Smooth muscle cell (in vitro differentiated cells): Measurements from ENCODE around the gene STRIT1. TPM values are rescaled to one million over a fixed set of nuclear protein-coding genes. Genes with fewer than 3 reads are reported as not detected.
A peak's percentile ranks its signal among the peaks of the same experiment; 100 is the strongest.

ENCODE experiments used
- DNase-seq: peaks from one replicate; lab custom pipeline; 2025; ENCODE audit not compliant: unreplicated experiment; lab: John Stamatoyannopoulos, UW
- H2AFZ ChIP-seq: fragments of 200-600 bp; sonication (generic); 2 replicates; pipeline ENCODE4 v1.6.0; 2016; ENCODE audit warnings: antibody characterized with exemption, low read depth, mild to moderate bottlenecking
- H3F3A ChIP-seq: fragments of 200-600 bp; sonication (generic); 2 replicates; pipeline ENCODE4 v1.6.0; 2017; ENCODE audit warnings: antibody characterized with exemption, low read depth
- H3K27ac ChIP-seq: fragments of 200-600 bp; sonication (generic); 2 replicates; pipeline ENCODE4 v1.5.1; 2016; ENCODE audit warnings: low read depth, mild to moderate bottlenecking
- H3K27me3 ChIP-seq: fragments of 200-600 bp; sonication (generic); 2 replicates; pipeline ENCODE4 v1.6.1; 2016; ENCODE audit warnings: low read depth, mild to moderate bottlenecking
- H3K36me3 ChIP-seq: fragments of 200-600 bp; sonication (generic); 2 replicates; pipeline ENCODE4 v1.5.1; 2016; ENCODE audit warnings: low read depth
- H3K4me1 ChIP-seq: fragments of 200-600 bp; sonication (generic); 2 replicates; pipeline ENCODE4 v1.5.1; 2016; ENCODE audit warnings: low read depth
- H3K4me2 ChIP-seq: fragments of 200-600 bp; sonication (generic); 2 replicates; pipeline ENCODE4 v1.6.0; 2016; ENCODE audit warnings: mild to moderate bottlenecking
- H3K4me3 ChIP-seq: fragments of 200-600 bp; sonication (generic); 2 replicates; pipeline ENCODE4 v1.5.1; 2016; ENCODE audit warnings: mild to moderate bottlenecking
- H3K79me2 ChIP-seq: fragments of 200-600 bp; sonication (generic); 2 replicates; pipeline ENCODE4 v1.6.0; 2016; ENCODE audit warnings: low read depth, mild to moderate bottlenecking
- H3K9ac ChIP-seq: fragments of 200-600 bp; sonication (generic); 2 replicates; pipeline ENCODE4 v1.6.0; 2016; ENCODE audit warnings: low read depth
- H3K9me3 ChIP-seq: fragments of 200-600 bp; sonication (generic); replicated peaks from 2 replicates; pipeline ENCODE4 v1.5.1; 2016; ENCODE audit warnings: low read depth
- H4K20me1 ChIP-seq: fragments of 200-600 bp; sonication (generic); 2 replicates; pipeline ENCODE4 v1.6.0; 2016; ENCODE audit warnings: low read depth
- CTCF ChIP-seq: fragments of 200-600 bp; sonication (generic); IDR thresholded peaks from 2 replicates; pipeline ENCODE4 v1.5.1; 2017; ENCODE audit warnings: borderline replicate concordance, mild to moderate bottlenecking, antibody characterized with exemption; ENCODE audit not compliant: insufficient read depth, poor library complexity, severe bottlenecking
- WGBS: methylation state at CpG from one replicate; pipeline ENCODE4 v1.1.7; 2016; ENCODE audit warnings: low lambda C conversion rate; 5-methylcytosine and 5-hydroxymethylcytosine counted together
- polyA plus RNA-seq: library from polyadenylated mRNA; unstranded; fragments of >200 nt; fragmentation: Nextera tagmentation; extraction: Ambion mirVana; gene quantifications from 2 replicates; pipeline ENCODE4 v1.2.1, GENCODE V29; 2016
- total RNA-seq: library from RNA; depleted of rRNA; stranded (reverse); fragments of >200 nt; gene quantifications from 2 replicates; pipeline ENCODE4 v1.2.3, GENCODE V29; 2014

STRIT1 gene
- total and polyA plus RNA-seq, 2 experiments from 2014 or later: not detected

DNA sequence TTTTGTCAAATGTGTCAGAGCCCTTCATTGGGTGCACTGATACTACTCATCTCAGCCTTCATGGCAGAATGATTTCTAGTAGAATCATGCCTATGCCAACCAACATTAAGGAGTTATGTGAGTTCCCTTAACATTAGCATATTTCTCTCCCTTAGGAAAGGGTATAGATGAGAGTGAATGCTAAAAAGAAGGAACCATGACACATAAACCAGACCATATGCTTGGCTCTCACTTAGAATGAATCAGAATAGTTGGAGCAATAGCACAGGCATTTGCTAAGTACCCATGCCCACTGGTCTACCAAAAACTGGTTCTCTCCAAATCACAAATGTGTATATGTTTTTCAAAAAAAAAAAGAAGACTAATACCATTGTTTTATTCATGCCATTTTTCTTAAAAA, 51.1 kb downstream of the STRIT1 start:
- no peak for DNase-seq
- peak overlapping the region; percentile 41 for H3K4me2 ChIP-seq
- peak overlapping the region; percentile 13 for H3K9ac ChIP-seq
- H3K4me3 ChIP-seq: no peak overlapping the region
- no peaks in the 10 kb centered on the region for H3K36me3 ChIP-seq
- H3K27ac ChIP-seq: peak overlapping the region; percentile 86
- no peaks in the 10 kb centered on the region for H3K79me2 ChIP-seq
- H3K9me3 ChIP-seq: no peaks in the 10 kb centered on the region
- no peak overlapping the region for H2AFZ ChIP-seq
- H3F3A ChIP-seq: peaks cover 7% of the 10 kb centered on the region
- H3K27me3 ChIP-seq: no peaks in the 10 kb centered on the region
- peaks cover 2% of the 10 kb centered on the region for H3K4me1 ChIP-seq
- TF ChIP-seq CTCF: no peak
- no peaks in the 10 kb centered on the region for H4K20me1 ChIP-seq

DNA sequence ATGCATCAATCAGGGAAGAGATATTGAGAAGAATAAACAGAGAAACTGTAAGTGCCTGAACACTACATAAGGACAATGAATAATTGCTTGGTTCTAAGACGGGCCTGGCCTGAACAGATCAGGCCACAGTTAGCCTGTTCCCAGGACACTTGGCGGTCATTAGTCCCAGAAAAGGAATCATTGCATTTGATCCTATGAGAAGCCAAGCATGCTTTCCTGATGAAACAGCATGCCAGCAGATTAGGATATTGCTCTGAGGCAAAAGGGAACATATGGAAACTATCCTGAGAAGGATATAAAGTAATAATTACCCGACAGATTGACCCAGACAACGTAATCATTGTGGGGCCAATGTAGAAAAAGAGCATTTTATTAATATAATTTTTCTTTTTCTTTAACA, 51.9 kb downstream of the STRIT1 start:
- peak overlapping the region; percentile 86 for H3K27ac ChIP-seq
- no peak overlapping the region for H3K4me3 ChIP-seq
- TF ChIP-seq CTCF: no peak
- no peaks in the 10 kb centered on the region for H3K79me2 ChIP-seq
- no peak overlapping the region for H2AFZ ChIP-seq
- peaks cover 7% of the 10 kb centered on the region for H3F3A ChIP-seq
- 13% methylated on average over 4 of the region's 4 CpGs for WGBS
- H3K27me3 ChIP-seq: no peaks in the 10 kb centered on the region
- H3K9ac ChIP-seq: peak overlapping the region; percentile 10
- no peaks in the 10 kb centered on the region for H3K36me3 ChIP-seq
- DNase-seq: no peak
- no peaks in the 10 kb centered on the region for H3K9me3 ChIP-seq
- no peaks in the 10 kb centered on the region for H4K20me1 ChIP-seq
- H3K4me1 ChIP-seq: peaks cover 2% of the 10 kb centered on the region
- H3K4me2 ChIP-seq: peak overlapping the region; percentile 57

Other genes with a start within 250 kb of the STRIT1 start
- 136 and 185 TPM in 2 replicates for gene MME, start 213.4 kb downstream of the STRIT1 start, total RNA-seq
- 62.0 and 79.2 TPM in 2 replicates for gene MME, start 213.4 kb downstream of the STRIT1 start, polyA plus RNA-seq